ENCODE results near the gene FES. TPM values are rescaled to one million over a fixed set of nuclear protein-coding genes. Genes with fewer than 3 reads are reported as not detected.

FES gene
- total RNA-seq, 1 donor from 2014 or later: 15.1 TPM

DNA sequence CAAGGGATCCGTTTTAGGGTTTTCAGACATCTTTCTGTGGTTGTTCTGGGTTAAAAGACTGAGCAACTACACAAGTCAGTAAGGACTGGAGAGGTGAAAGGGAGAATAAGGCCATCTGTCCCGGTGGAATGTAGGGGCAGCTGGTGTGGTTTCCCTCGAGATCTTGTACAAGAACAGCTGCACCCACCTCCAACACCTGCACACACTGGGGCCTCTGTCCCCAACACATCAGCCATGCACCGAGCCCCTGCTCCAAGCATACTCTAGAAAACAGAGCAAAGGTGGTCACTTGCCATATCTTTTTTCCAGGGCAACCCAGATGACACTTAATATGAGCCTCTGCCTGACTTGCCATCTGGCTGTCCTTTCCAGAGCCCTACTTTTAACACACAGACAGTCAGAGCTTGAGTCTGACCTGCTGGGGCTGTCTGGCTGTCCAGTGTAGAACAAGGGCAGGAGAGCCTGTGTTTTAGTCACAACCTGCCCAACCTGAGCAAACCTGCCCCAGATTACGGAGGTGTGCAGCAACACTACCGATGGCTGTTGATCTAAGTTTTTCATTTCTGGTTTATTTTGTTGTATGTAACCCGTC, 31.0 kb downstream of the FES start:
- TF ChIP-seq, protein P1, sequence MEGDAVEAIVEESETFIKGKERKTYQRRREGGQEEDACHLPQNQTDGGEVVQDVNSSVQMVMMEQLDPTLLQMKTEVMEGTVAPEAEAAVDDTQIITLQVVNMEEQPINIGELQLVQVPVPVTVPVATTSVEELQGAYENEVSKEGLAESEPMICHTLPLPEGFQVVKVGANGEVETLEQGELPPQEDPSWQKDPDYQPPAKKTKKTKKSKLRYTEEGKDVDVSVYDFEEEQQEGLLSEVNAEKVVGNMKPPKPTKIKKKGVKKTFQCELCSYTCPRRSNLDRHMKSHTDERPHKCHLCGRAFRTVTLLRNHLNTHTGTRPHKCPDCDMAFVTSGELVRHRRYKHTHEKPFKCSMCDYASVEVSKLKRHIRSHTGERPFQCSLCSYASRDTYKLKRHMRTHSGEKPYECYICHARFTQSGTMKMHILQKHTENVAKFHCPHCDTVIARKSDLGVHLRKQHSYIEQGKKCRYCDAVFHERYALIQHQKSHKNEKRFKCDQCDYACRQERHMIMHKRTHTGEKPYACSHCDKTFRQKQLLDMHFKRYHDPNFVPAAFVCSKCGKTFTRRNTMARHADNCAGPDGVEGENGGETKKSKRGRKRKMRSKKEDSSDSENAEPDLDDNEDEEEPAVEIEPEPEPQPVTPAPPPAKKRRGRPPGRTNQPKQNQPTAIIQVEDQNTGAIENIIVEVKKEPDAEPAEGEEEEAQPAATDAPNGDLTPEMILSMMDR (IDR thresholded peaks at IDR 0.05; ENCODE audit: insufficient read depth, low read length, poor library complexity, severe bottlenecking): no peak

DNA sequence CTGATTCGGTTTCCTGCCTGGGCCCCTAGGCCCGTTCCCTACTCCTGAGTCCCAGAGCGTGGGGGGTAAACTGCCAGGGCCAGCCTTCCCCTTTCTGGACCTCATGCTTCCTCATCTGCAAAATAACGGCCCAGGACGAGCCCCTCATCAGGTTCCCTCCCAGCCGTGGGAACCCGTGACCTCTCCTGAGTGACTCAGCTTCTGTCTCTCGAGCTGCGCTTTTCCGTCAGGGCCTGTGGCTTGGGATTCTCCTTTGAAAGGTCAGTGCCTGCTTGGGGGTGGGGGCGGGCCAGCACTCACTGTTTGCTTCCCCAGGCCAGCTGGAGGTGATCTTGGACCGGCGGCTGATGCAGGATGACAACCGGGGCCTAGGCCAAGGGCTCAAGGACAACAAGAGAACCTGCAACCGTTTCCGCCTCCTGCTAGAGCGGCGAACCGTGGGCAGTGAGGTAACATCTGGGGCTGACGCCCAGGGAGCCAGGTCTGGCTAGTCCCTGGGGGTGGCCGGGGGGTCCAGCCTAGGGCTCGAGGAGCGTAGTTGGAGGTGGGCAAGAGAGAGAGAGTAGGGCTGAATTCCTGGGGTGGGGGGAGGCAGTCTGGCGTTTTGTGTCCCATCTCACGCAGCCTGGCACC, 31.6 kb downstream of the FES start:
- TF ChIP-seq, protein P1 (IDR thresholded peaks at IDR 0.05; ENCODE audit: insufficient read depth, low read length, poor library complexity, severe bottlenecking): no peak
- Histone ChIP-seq H3K36me3 (ENCODE audit: control insufficient read depth, insufficient read depth, low read length) (peaks cover 3% of the 10 kb centered on the region), H3K4me3 (ENCODE audit: low read depth, low read length) (no peak overlapping the region), H3K27me3 (ENCODE audit: control insufficient read depth, insufficient read depth, low read length) (no peaks in the 10 kb centered on the region)
- no peak for DNase-seq (ENCODE audit: low read depth)

More for the DNA sequence above, 31.0 kb downstream of the FES start:
- Histone ChIP-seq H3K27me3 (ENCODE audit: control insufficient read depth, insufficient read depth, low read length) (no peaks in the 10 kb centered on the region), H3K36me3 (ENCODE audit: control insufficient read depth, insufficient read depth, low read length) (peaks cover 3% of the 10 kb centered on the region), H3K4me3 (ENCODE audit: low read depth, low read length) (no peak overlapping the region)
- DNase-seq (ENCODE audit: low read depth): no peak

DNA sequence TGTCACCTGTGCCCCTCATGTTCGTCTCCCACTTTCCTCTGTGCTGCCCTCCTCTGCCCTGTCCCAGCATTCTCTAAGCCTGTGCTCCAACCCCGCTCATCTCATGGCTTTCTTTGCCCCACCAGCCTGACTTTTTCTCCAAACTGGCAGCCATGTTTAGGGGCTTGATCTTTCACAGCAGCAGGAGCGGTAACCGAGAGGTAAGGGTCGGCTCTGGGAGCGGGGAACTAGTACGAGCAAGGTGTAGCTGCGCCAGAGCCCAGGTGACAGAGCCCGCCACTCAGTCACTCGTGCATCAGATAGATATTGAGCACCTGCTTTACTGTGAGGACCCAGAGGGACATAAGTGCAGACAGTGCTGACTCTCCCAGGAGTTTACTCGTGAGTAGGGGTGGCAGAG, 32.2 kb downstream of the FES start:
- H3K27me3 ChIP-seq (ENCODE audit: control insufficient read depth, insufficient read depth, low read length): no peaks in the 10 kb centered on the region
- no peak for DNase-seq (ENCODE audit: low read depth)
- no peak overlapping the region for H3K4me3 ChIP-seq (ENCODE audit: low read depth, low read length)
- peaks cover 3% of the 10 kb centered on the region for H3K36me3 ChIP-seq (ENCODE audit: control insufficient read depth, insufficient read depth, low read length)
- TF ChIP-seq, protein P1 (IDR thresholded peaks at IDR 0.05; ENCODE audit: insufficient read depth, low read length, poor library complexity, severe bottlenecking): no peak

DNA sequence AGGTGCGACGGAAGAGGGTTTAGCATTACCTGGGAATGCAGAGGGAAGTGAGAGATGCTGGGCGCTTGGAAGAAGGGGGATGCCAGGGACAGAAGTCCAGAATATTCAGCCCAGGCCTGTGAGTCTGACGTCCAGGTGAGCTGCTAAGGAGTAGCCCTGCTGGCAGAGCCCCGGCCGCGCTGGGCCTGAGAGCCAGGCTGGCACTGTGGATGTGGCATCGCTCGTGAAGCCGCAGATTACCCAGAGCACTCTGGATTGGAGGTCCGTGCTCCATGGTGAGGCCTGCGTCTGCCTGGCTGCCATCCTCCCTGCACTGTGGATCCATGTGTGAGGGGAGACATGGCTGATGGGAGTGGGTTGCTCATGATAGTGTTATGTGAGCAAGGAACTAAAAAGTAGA, 33.3 kb downstream of the FES start:
- no peak for DNase-seq (ENCODE audit: low read depth)
- no peaks in the 10 kb centered on the region for H3K27me3 ChIP-seq (ENCODE audit: control insufficient read depth, insufficient read depth, low read length)
- H3K4me3 ChIP-seq (ENCODE audit: low read depth, low read length): no peak overlapping the region
- TF ChIP-seq, protein P1 (IDR thresholded peaks at IDR 0.05; ENCODE audit: insufficient read depth, low read length, poor library complexity, severe bottlenecking): no peak
- peaks cover 2% of the 10 kb centered on the region for H3K36me3 ChIP-seq (ENCODE audit: control insufficient read depth, insufficient read depth, low read length)

DNA sequence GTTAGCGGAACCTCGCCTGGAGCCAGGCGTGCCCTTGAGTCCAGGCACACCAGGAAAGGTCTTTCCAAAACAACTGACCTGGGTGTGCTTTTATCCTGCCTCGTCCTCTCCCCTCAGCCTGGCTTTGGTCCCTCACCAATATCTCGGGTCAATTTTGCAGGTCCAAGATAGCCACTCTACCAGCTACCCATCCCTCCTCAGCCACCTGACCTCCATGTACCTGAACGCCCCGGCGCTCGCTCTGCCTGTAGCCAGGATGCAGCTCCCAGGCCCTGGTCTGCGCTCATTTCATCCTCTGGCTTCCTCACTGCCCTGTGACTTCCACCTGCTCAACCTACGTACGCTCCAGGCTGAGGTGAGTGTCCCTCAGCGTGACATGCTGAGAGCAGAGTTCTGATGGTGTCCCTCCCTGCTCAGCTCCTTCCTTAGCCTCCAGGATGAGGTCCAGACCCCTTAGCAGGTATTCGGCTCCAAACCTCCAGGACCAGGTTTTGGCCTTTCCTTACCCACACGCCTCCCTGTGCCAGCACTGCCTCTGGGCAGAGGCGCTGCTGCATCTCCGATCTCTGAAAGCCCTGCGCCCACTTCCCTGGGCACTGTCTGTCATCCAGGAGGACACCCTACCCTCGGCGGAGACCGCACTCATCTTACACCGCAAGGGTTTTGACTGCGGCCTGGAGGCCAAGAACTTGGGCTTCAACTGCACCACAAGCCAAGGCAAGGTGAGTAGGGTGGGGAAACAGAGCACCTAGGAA, 33.9 kb downstream of the FES start:
- TF ChIP-seq, protein P1 (IDR thresholded peaks at IDR 0.05; ENCODE audit: insufficient read depth, low read length, poor library complexity, severe bottlenecking): no peak
- Histone ChIP-seq H3K4me3 (ENCODE audit: low read depth, low read length) (no peak overlapping the region), H3K27me3 (ENCODE audit: control insufficient read depth, insufficient read depth, low read length) (no peaks in the 10 kb centered on the region), H3K36me3 (ENCODE audit: control insufficient read depth, insufficient read depth, low read length) (peaks cover 2% of the 10 kb centered on the region)
- no peak for DNase-seq (ENCODE audit: low read depth)
